Fibroblast of villous mesenchyme (primary cell): ENCODE data around the gene AGPS. TPM values are rescaled to one million over a fixed set of nuclear protein-coding genes. Genes with fewer than 3 reads are reported as not detected.
"Not testable (repeated sequence)": the region's sequence is repeated elsewhere in the genome, so short reads cannot be mapped to it uniquely, and the experiment has no call there.

ENCODE experiments used
- DNase-seq: peaks from one replicate; pipeline ENCODE4 v3.0.0-alpha.2; 2010; ENCODE audit warnings: low read depth
- H3K4me3 ChIP-seq: 2 replicates; pipeline ENCODE4 v1.5.1; 2011; ENCODE audit warnings: low read depth, mild to moderate bottlenecking, low read length
- total RNA-seq: library from RNA; depleted of rRNA; stranded (reverse); fragments of >200 nt; gene quantifications from 2 replicates; pipeline ENCODE4 v1.2.3, GENCODE V29; 2012
- TF ChIP-seq, protein P1 (sequence below): IDR thresholded peaks from 2 replicates; pipeline ENCODE4 v1.5.1; 2012; ENCODE audit warnings: low read depth, mild to moderate bottlenecking, low read length; ENCODE audit not compliant: insufficient read depth

AGPS gene
- total RNA-seq, 1 donor, result 46.2 TPM

- DNase-seq, result no peak
- TF ChIP-seq, protein P1, sequence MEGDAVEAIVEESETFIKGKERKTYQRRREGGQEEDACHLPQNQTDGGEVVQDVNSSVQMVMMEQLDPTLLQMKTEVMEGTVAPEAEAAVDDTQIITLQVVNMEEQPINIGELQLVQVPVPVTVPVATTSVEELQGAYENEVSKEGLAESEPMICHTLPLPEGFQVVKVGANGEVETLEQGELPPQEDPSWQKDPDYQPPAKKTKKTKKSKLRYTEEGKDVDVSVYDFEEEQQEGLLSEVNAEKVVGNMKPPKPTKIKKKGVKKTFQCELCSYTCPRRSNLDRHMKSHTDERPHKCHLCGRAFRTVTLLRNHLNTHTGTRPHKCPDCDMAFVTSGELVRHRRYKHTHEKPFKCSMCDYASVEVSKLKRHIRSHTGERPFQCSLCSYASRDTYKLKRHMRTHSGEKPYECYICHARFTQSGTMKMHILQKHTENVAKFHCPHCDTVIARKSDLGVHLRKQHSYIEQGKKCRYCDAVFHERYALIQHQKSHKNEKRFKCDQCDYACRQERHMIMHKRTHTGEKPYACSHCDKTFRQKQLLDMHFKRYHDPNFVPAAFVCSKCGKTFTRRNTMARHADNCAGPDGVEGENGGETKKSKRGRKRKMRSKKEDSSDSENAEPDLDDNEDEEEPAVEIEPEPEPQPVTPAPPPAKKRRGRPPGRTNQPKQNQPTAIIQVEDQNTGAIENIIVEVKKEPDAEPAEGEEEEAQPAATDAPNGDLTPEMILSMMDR, result no peak
Observed at GRCh38 chr2:177484180-177484795, 91.7 kb downstream of the AGPS start.

DNA sequence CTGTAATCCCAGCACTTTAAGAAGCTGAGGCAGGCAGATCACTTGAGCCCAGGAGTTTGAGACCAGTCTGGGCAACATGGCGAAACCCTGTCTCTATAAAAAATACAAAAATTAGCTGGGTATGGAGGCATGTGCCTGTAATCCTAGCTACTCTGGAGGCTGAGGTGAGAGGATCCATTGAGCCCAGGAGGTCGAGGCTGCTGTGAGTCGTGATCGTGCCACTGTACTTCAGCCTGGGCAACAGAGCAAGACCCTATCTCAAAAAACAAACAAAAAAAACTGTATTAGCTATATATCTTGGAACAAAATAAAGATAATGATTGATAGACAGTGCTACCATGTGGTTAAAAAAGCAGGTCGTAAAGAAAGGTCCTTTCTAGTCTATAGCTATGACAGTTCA is 93.1 kb downstream of the AGPS start:
- not testable (repeated sequence) for H3K4me3 ChIP-seq, DNase-seq

More at GRCh38 chr2:177484180-177484795, 91.7 kb downstream of the AGPS start:
- H3K4me3 ChIP-seq, result no peak overlapping the region

GRCh38 chr2:177489719-177490301 is 97.2 kb downstream of the AGPS start:
- H3K4me3 ChIP-seq, result no peak overlapping the region
- DNase-seq, result peak; percentile 48
- TF ChIP-seq, protein P1, result peak; percentile 66

DNA sequence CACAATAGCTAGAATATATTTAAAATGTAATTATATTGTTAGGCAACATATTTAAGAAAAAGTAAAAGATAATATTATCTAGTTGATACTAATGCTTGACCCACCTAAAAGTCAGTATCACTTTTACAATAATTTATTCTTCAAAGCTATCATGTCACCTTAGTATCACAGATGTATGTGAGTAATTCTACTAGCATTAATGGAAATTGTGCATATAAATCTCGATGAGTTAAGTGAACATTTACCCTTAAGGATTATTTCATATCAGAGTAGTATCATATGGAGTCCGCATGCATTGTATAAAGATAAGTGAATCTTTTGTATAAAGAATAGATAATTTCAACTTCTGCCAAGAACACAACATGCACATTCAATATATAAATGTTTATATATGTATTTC is 103.4 kb downstream of the AGPS start:
- TF ChIP-seq, protein P1, result no peak
- H3K4me3 ChIP-seq, result no peak overlapping the region
- no peak for DNase-seq

DNA sequence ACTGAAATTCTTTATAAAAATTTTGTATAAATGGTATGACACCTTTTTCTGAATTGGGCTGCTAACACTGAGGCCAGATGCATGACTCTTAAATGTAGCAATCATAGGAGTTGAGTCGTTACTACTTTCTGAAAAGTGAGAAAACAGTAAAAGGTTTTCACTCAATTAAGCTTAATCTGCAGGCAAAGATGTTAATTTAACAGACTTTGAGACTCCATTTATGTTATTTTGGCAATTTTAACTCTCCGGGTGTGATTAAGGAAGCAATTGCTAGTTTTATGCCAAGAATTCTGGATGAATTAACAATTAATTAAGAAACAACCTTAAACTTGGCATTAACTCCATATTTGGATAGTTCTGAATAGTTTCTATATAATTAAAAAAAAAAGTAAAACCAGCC is 104.3 kb downstream of the AGPS start:
- TF ChIP-seq, protein P1, result no peak
- H3K4me3 ChIP-seq, result no peak overlapping the region
- DNase-seq, result no peak

GRCh38 chr2:177501186-177501585 is 108.6 kb downstream of the AGPS start:
- no peak for DNase-seq
- H3K4me3 ChIP-seq, result no peak overlapping the region
- TF ChIP-seq, protein P1, result no peak

- no peak overlapping the region for H3K4me3 ChIP-seq
- DNase-seq, result no peak
- TF ChIP-seq, protein P1, result no peak
Observed at GRCh38 chr2:177506505-177506904, 113.9 kb downstream of the AGPS start.
